HepG2 (cell line): ENCODE measurements around the gene CASZ1. TPM values are rescaled to one million over a fixed set of nuclear protein-coding genes. Genes with fewer than 3 reads are reported as not detected.

Experiments used
- ARID3A ChIP-seq: IDR thresholded peaks from 2 replicates; pipeline ENCODE4 v1.6.1; 2012; ENCODE audit warnings: low read depth, low read length, improper control_type of control experiment
- ATM ChIP-seq: fragments of 450-650 bp; IDR thresholded peaks from 2 replicates; pipeline ENCODE4 v1.7.1; 2017; ENCODE audit warnings: mild to moderate bottlenecking, borderline replicate concordance
- BHLHE40 ChIP-seq: IDR thresholded peaks from 2 replicates; pipeline ENCODE4 v1.6.1; 2011; ENCODE audit warnings: low read length, improper control_type of control experiment
- DPF2 ChIP-seq: sonication (generic); formaldehyde crosslinking; IDR thresholded peaks from 2 replicates; pipeline ENCODE4 v1.4.0; 2020; ENCODE audit warnings: mild to moderate bottlenecking, low read depth, missing genetic modification reagents, borderline replicate concordance
- DR1 ChIP-seq: sonication (generic); formaldehyde crosslinking; IDR thresholded peaks from 2 replicates; pipeline ENCODE4 v1.8.0; 2021; ENCODE audit warnings: mild to moderate bottlenecking, missing genetic modification reagents, inconsistent platforms
- DRAP1 ChIP-seq: IDR thresholded peaks from 2 replicates; pipeline ENCODE4 v1.6.1; 2016; ENCODE audit warnings: missing genetic modification reagents, missing compliant biosample characterization
- FOXA1 ChIP-seq, 2 experiments: fragments of 450-650 bp in 1 of 2; sonication (generic) in 1 of 2; formaldehyde crosslinking in 1 of 2; IDR thresholded peaks; 2 replicates each; pipeline versions ENCODE4 v1.4.0 to v1.6.1; 2016 to 2020; ENCODE audit warnings: missing genetic modification reagents in 1 of 2
- GATAD1 ChIP-seq: IDR thresholded peaks from 2 replicates; pipeline ENCODE4 v1.6.1; 2016; ENCODE audit warnings: missing genetic modification reagents, missing compliant biosample characterization
- HDAC1 ChIP-seq: sonication (generic); formaldehyde crosslinking; IDR thresholded peaks from 2 replicates; pipeline ENCODE4 v1.5.1; 2020; ENCODE audit warnings: mild to moderate bottlenecking, missing genetic modification reagents
- KLF12 ChIP-seq: sonication (generic); formaldehyde crosslinking; IDR thresholded peaks from 2 replicates; pipeline ENCODE4 v1.4.0; 2020; ENCODE audit warnings: missing genetic modification reagents, borderline replicate concordance
- KLF13 ChIP-seq: sonication (generic); formaldehyde crosslinking; IDR thresholded peaks from 2 replicates; pipeline ENCODE4 v1.4.0; 2020; ENCODE audit warnings: mild to moderate bottlenecking, missing genetic modification reagents
- MATR3 ChIP-seq: sonication (generic); formaldehyde crosslinking; IDR thresholded peaks from 2 replicates; pipeline ENCODE4 v1.4.0; 2020; ENCODE audit warnings: missing genetic modification reagents
- MXD1 ChIP-seq: sonication (generic); formaldehyde crosslinking; IDR thresholded peaks from 2 replicates; pipeline ENCODE4 v1.4.0; 2020; ENCODE audit warnings: mild to moderate bottlenecking, missing genetic modification reagents
- MXI1 ChIP-seq: IDR thresholded peaks from 3 replicates; pipeline ENCODE4 v1.6.1; 2012; ENCODE audit warnings: low read depth, low read length, inconsistent platforms, borderline replicate concordance
- NR2F2 ChIP-seq: IDR thresholded peaks from 2 replicates; pipeline ENCODE4 v1.6.1; 2012; ENCODE audit warnings: low read depth, inconsistent platforms, borderline replicate concordance
- RFXANK ChIP-seq: IDR thresholded peaks from 2 replicates; pipeline ENCODE4 v1.6.1; 2016
- TEAD2 ChIP-seq: sonication (generic); formaldehyde crosslinking; IDR thresholded peaks from 2 replicates; pipeline ENCODE4 v1.9.0; 2021; ENCODE audit warnings: missing genetic modification reagents
- ZBTB37 ChIP-seq: sonication (generic); formaldehyde crosslinking; IDR thresholded peaks from 2 replicates; pipeline ENCODE4 v1.4.0; 2020; ENCODE audit warnings: mild to moderate bottlenecking, missing genetic modification reagents
- ZFY ChIP-seq: sonication (generic); formaldehyde crosslinking; IDR thresholded peaks from 2 replicates; pipeline ENCODE4 v1.4.0; 2020; ENCODE audit warnings: missing genetic modification reagents
- ZNF253 ChIP-seq: sonication (generic); formaldehyde crosslinking; IDR thresholded peaks from 2 replicates; pipeline ENCODE4 v1.8.0; 2022; ENCODE audit warnings: mild to moderate bottlenecking, missing genetic modification reagents, borderline replicate concordance
- ZSCAN31 ChIP-seq: sonication (generic); formaldehyde crosslinking; IDR thresholded peaks from 2 replicates; pipeline ENCODE4 v1.5.0; 2020; ENCODE audit warnings: low read depth, mild to moderate bottlenecking, missing genetic modification reagents
- polyA plus RNA-seq, 8 experiments: library from polyadenylated mRNA; depleted of rRNA in 3 of 8; stranded (reverse) in 7 of 8; unstranded in 1 of 8; fragments of >200 nt; fragmentation: Illumina TruSeq in 4 of 8; extraction: Trizol in 4 of 8; gene quantifications; 2 replicates each; pipeline versions ENCODE4 v1.2.1 to v1.2.3, GENCODE V29; 2011 to 2016; ENCODE audit warnings: low read depth in 4 of 8, missing spikeins in 1 of 8, mixed read lengths in 1 of 8; ENCODE audit not compliant: insufficient read depth in 1 of 8
- total RNA-seq, 5 experiments: library from RNA; depleted of rRNA; stranded (reverse); fragments of >200 nt; fragmentation: Illumina TruSeq; extraction: Trizol; gene quantifications; 2 replicates each; pipeline ENCODE4 v1.2.3, GENCODE V29; 2016; ENCODE audit warnings: low read depth in 1 of 5

Gene CASZ1
- total and polyA plus RNA-seq, 2 of the 13 experiments (the other 11 are each of a cell fraction or from before 2014, with no cell fraction given), result 1.9 to 3.7 TPM

GRCh38 chr1:10704368-10704882 is 92.0 kb downstream of the CASZ1 start (continued):
- TF ChIP-seq KLF12 (CRISPR knock-in tag), result no peak
- TF ChIP-seq BHLHE40, result peak; percentile 72
- no peak for TF ChIP-seq MXI1
- TF ChIP-seq HDAC1, result no peak
- TF ChIP-seq FOXA1 (IDR thresholded peaks at IDR 0.05), result no peak
- TF ChIP-seq FOXA1 (CRISPR knock-in tag; IDR thresholded peaks at IDR 0.05), result peak; percentile 94
- TF ChIP-seq TEAD2 (CRISPR knock-in tag), result no peak
- no peak; the same call in 1 of the 2 replicates for TF ChIP-seq DR1 (CRISPR knock-in tag)
- TF ChIP-seq ZBTB37 (CRISPR knock-in tag), result no peak
- no peak for TF ChIP-seq ATM
- 0 out of 2 replicates have a peak, but pooled peaks have one; percentile 8 for TF ChIP-seq KLF13
- TF ChIP-seq NR2F2, result no peak
- TF ChIP-seq ZFY (CRISPR knock-in tag), result peak; percentile 72
- TF ChIP-seq DRAP1 (CRISPR knock-in tag), result no peak
- TF ChIP-seq MATR3 (CRISPR knock-in tag), result no peak
- TF ChIP-seq ARID3A, result no peak
- no peak for TF ChIP-seq GATAD1 (CRISPR knock-in tag)
- TF ChIP-seq ZNF253 (CRISPR knock-in tag), result no peak
- TF ChIP-seq ZSCAN31, result peak; percentile 41; the same call in 1 of the 2 replicates
- TF ChIP-seq DPF2 (CRISPR knock-in tag), result no peak
- no peak for TF ChIP-seq RFXANK (CRISPR knock-in tag)
- no peak for TF ChIP-seq MXD1 (CRISPR knock-in tag)
